GM23338 (cell line): ENCODE data around the gene MTFR1L. TPM values are rescaled to one million over a fixed set of nuclear protein-coding genes. Genes with fewer than 3 reads are reported as not detected.

ENCODE experiments used
- ETS1 ChIP-seq: IDR thresholded peaks from 2 replicates; pipeline ENCODE4 v1.6.1; 2016; ENCODE audit warnings: antibody characterized with exemption
- NANOG ChIP-seq: IDR thresholded peaks from 2 replicates; pipeline ENCODE4 v1.6.1; 2016; ENCODE audit warnings: antibody characterized with exemption, borderline replicate concordance
- polyA plus RNA-seq: library from polyadenylated mRNA; unstranded; fragments of >200 nt; fragmentation: Nextera tagmentation; extraction: Ambion mirVana; gene quantifications from 2 replicates; pipeline ENCODE4 v1.2.1, GENCODE V29; 2016
- small RNA-seq: library from RNA; depleted of rRNA; stranded (forward); fragments of <200 nt; gene quantifications from one replicate; pipeline ENCODE3, GENCODE V24; 2014; ENCODE audit warnings: low replicate concordance
- total RNA-seq: library from RNA; depleted of rRNA; stranded (reverse); fragments of >200 nt; shearing (Covaris generic); gene quantifications from 2 replicates; pipeline ENCODE4 v1.2.3, GENCODE V29; 2014; rRNA removed

The MTFR1L gene
- total and polyA plus RNA-seq, 2 experiments from 2014 or later: 14.8 to 22.7 TPM

DNA sequence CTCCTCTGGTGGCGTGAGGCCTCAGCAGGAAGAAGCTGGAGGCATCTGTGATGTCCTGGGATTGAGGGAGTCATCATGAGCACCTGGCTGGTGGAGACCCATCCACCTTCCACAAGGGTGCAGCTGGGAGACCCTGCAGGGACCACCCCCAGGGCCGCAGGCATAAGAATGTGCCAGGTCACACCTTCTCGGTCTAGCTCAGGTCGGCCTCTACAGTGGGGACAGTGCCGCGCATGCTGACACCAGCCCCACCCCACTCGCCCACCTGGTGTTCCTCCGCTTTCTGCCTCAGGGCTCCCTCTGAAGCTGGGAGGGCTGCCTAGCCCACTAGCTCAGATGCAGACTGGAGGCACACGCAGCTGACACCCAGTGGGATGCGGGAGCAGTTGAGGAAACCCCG is 61.5 kb downstream of the MTFR1L start (continued):
- TF ChIP-seq ETS1: no peak
- no peak for TF ChIP-seq NANOG

Small RNAs within 50 kb of the gene (small RNA-seq; reads per million reads assigned to genes)
- not detected for gene RF00019

Other genes with a start within 250 kb of the MTFR1L start
- 11.6 and 13.6 TPM in 2 replicates for gene MAN1C1, start 203.2 kb upstream of the MTFR1L start, total RNA-seq
- 5.4 and 5.9 TPM in 2 replicates for gene MAN1C1, start 203.2 kb upstream of the MTFR1L start, polyA plus RNA-seq
- gene SELENON, start 19.8 kb upstream of the MTFR1L start, total RNA-seq: 88.2 and 93.2 TPM in 2 replicates
- 17.9 and 19.9 TPM in 2 replicates for gene SELENON, start 19.8 kb upstream of the MTFR1L start, polyA plus RNA-seq
- 20.9 and 24.1 TPM in 2 replicates for gene AUNIP, start 39.5 kb downstream of the MTFR1L start, total RNA-seq
- 21.2 and 21.9 TPM in 2 replicates for gene AUNIP, start 39.5 kb downstream of the MTFR1L start, polyA plus RNA-seq
- gene PAQR7, start 55.8 kb downstream of the MTFR1L start, total RNA-seq: 5.2 and 5.5 TPM in 2 replicates
- 4.0 and 4.2 TPM in 2 replicates for gene PAQR7, start 55.8 kb downstream of the MTFR1L start, polyA plus RNA-seq
- gene STMN1, start 86.5 kb downstream of the MTFR1L start, total RNA-seq: 227 and 271 TPM in 2 replicates
- gene STMN1, start 86.5 kb downstream of the MTFR1L start, polyA plus RNA-seq: 1,567 and 1,890 TPM in 2 replicates
- gene PAFAH2, start 178.1 kb downstream of the MTFR1L start, total RNA-seq: 7.7 and 10.3 TPM in 2 replicates
- 5.7 TPM in 2 replicates for gene PAFAH2, start 178.1 kb downstream of the MTFR1L start, polyA plus RNA-seq
- 0.35 and 1.2 TPM in 2 replicates for gene EXTL1, start 201.8 kb downstream of the MTFR1L start, total RNA-seq
- gene EXTL1, start 201.8 kb downstream of the MTFR1L start, polyA plus RNA-seq: 0.21 and 0.37 TPM in 2 replicates
- gene SLC30A2, start 226.2 kb downstream of the MTFR1L start, total RNA-seq: 0.07 TPM in 1 of 2 replicates, not detected in the other
- gene SLC30A2, start 226.2 kb downstream of the MTFR1L start, polyA plus RNA-seq: not detected in 2 replicates
- gene TRIM63, start 247.7 kb downstream of the MTFR1L start, total RNA-seq: 0.17 TPM in 1 of 2 replicates, not detected in the other
- not detected in 2 replicates for gene TRIM63, start 247.7 kb downstream of the MTFR1L start, polyA plus RNA-seq